Endothelial cell of umbilical vein (primary cell): Measurements from ENCODE around the gene RAP1GAP2. TPM values are rescaled to one million over a fixed set of nuclear protein-coding genes. Genes with fewer than 3 reads are reported as not detected.

ENCODE experiments used
- BruUV-seq: library from RNA; stranded (reverse); fragments of 400-500 nt; replicated peaks from 2 replicates; lab custom pipeline; 2021; lab: Mats Ljungman, UMichigan
- CTCF ChIA-PET: fragments of 300-600, 350-600 bp; sonication (Branson Sonifier 250); formaldehyde crosslinking; loops from one replicate; lab custom pipeline; 2021; ENCODE audit warnings: antibody characterized with exemption, inconsistent platforms; lab: Charles Lee
- POLR2A ChIA-PET: fragments of 300-600, 350-600 bp; sonication (Branson Sonifier 250); formaldehyde crosslinking; loops from one replicate; lab custom pipeline; 2021; ENCODE audit warnings: antibody characterized with exemption, inconsistent platforms; lab: Charles Lee
- DNase-seq: peaks from one replicate; pipeline ENCODE4 v3.0.0-alpha.2; 2011; ENCODE audit warnings: low read depth, low spot score
- FAIRE-seq: peaks from 2 replicates; lab custom pipeline; 2011; peaks lifted over from hg19 to GRCh38; lab: Jason Lieb, UNC
- H2AFZ ChIP-seq: 2 replicates; pipeline ENCODE4 v1.6.0; 2012; ENCODE audit warnings: low read depth, low read length, control low read depth, inconsistent platforms
- H3K27ac ChIP-seq: 2 replicates; pipeline ENCODE4 v1.5.1; 2011; ENCODE audit warnings: low read depth, mild to moderate bottlenecking, control low read depth, low read length, moderate library complexity; ENCODE audit not compliant: insufficient read depth
- H3K27me3 ChIP-seq, 2 experiments: 2 replicates each; pipeline versions ENCODE4 v1.6.0 to v1.6.1; 2011; ENCODE audit warnings: low read length in 2 of 2, mixed read lengths in 1 of 2; ENCODE audit not compliant: control insufficient read depth in 2 of 2, insufficient read depth in 2 of 2
- H3K36me3 ChIP-seq, 2 experiments: 2 replicates in 1 of 2; 3 replicates in 1 of 2; pipeline ENCODE4 v1.5.1; 2011; ENCODE audit warnings: low read length in 2 of 2, mild to moderate bottlenecking in 1 of 2, moderate library complexity in 1 of 2; ENCODE audit not compliant: control insufficient read depth in 2 of 2, insufficient read depth in 2 of 2; ENCODE audit errors: extremely low read depth in 1 of 2
- H3K4me1 ChIP-seq: 3 replicates; pipeline ENCODE4 v1.5.1; 2011; ENCODE audit warnings: mild to moderate bottlenecking, low read length; ENCODE audit not compliant: control insufficient read depth, insufficient read depth; ENCODE audit errors: extremely low read depth
- H3K4me2 ChIP-seq: 2 replicates; pipeline ENCODE4 v1.6.1; 2011; ENCODE audit warnings: low read length, control low read depth, mixed read lengths; ENCODE audit not compliant: insufficient read depth
- H3K4me3 ChIP-seq, 3 experiments: fragments of 200-600 bp in 1 of 3; sonication (generic), shearing (Covaris generic) in 1 of 3; replicated peaks in 1 of 3; 2 replicates each; pipeline ENCODE4 v1.5.1; 2011 to 2016; ENCODE audit warnings: control low read depth in 3 of 3, low read length in 3 of 3, mild to moderate bottlenecking in 2 of 3, inconsistent platforms in 1 of 3, low read depth in 1 of 3, moderate library complexity in 1 of 3; ENCODE audit not compliant: insufficient read depth in 1 of 3
- H3K79me2 ChIP-seq: 2 replicates; pipeline ENCODE4 v1.6.0; 2012; ENCODE audit warnings: low read length, inconsistent platforms; ENCODE audit not compliant: control insufficient read depth, insufficient read depth
- H3K9ac ChIP-seq: replicated peaks from 2 replicates; pipeline ENCODE3; 2011; ENCODE audit warnings: low read length, control low read depth; ENCODE audit not compliant: insufficient read depth; ENCODE audit errors: extremely low read depth
- H3K9me1 ChIP-seq: replicated peaks from 3 replicates; pipeline ENCODE4 v1.6.0; 2011; ENCODE audit warnings: mild to moderate bottlenecking, low read length; ENCODE audit not compliant: control insufficient read depth, insufficient read depth; ENCODE audit errors: extremely low read depth
- H3K9me3 ChIP-seq: replicated peaks from 2 replicates; pipeline ENCODE4 v1.5.1; 2012; ENCODE audit warnings: low read length, inconsistent platforms; ENCODE audit not compliant: control insufficient read depth, insufficient read depth
- H4K20me1 ChIP-seq: replicated peaks from 2 replicates; pipeline ENCODE3; 2011; ENCODE audit warnings: mild to moderate bottlenecking, low read length; ENCODE audit not compliant: control insufficient read depth, insufficient read depth; ENCODE audit errors: extremely low read depth
- CTCF ChIP-seq, 2 donors: IDR thresholded peaks; 1 replicate in 1 of 2; 2 replicates in 1 of 2; pipeline ENCODE4 v1.5.1; 2011; ENCODE audit warnings: low read length in 2 of 2, mild to moderate bottlenecking in 2 of 2, moderate library complexity in 2 of 2, control low read depth in 1 of 2, inconsistent platforms in 1 of 2, low read depth in 1 of 2; ENCODE audit not compliant: insufficient read depth in 1 of 2; ENCODE audit errors: extremely low read depth in 1 of 2
- EZH2 ChIP-seq: IDR thresholded peaks from 2 replicates; pipeline ENCODE4 v1.6.1; 2012; ENCODE audit warnings: borderline replicate concordance, low read depth, mild to moderate bottlenecking, moderate library complexity, low read length, inconsistent platforms; ENCODE audit not compliant: severe bottlenecking
- FOS ChIP-seq: IDR thresholded peaks from 2 replicates; pipeline ENCODE4 v1.6.1; 2011; ENCODE audit warnings: mild to moderate bottlenecking, low read length, moderate library complexity, borderline replicate concordance; ENCODE audit not compliant: insufficient read depth
- GATA2 ChIP-seq: IDR thresholded peaks from 2 replicates; pipeline ENCODE4 v1.7.0; 2011; ENCODE audit warnings: low read depth, mild to moderate bottlenecking, moderate library complexity, mixed read lengths, low read length; ENCODE audit not compliant: insufficient read length, insufficient read depth
- JUN ChIP-seq: IDR thresholded peaks from 2 replicates; pipeline ENCODE4 v1.6.1; 2011; ENCODE audit warnings: borderline replicate concordance, low read depth; ENCODE audit not compliant: insufficient read length, insufficient read depth
- MAX ChIP-seq: IDR thresholded peaks from 2 replicates; pipeline ENCODE4 v1.6.1; 2011; ENCODE audit not compliant: insufficient read depth, insufficient read length
- MYC ChIP-seq: IDR thresholded peaks from one replicate; pipeline ENCODE4 v1.6.1; 2011; ENCODE audit warnings: mild to moderate bottlenecking, low read depth, low read length
- POLR2A ChIP-seq: IDR thresholded peaks from 2 replicates; pipeline ENCODE4 v1.6.1; 2012; ENCODE audit warnings: low read depth, mild to moderate bottlenecking, control low read depth, low read length
- POLR2AphosphoS5 ChIP-seq: IDR thresholded peaks from 2 replicates; pipeline ENCODE4 v1.6.1; 2012; ENCODE audit warnings: low read depth, mild to moderate bottlenecking, control low read depth, low read length, moderate library complexity; ENCODE audit not compliant: insufficient read depth
- dilution Hi-C: fragments of 300-500 bp; cut with MboI; formaldehyde crosslinking; loops from one replicate; pipeline ENCODE4 v1.15.0; 2019; ENCODE audit warnings: low sequenced_read_pairs; ENCODE audit not compliant: extremely low pct_ligation_motif_present
- intact Hi-C: fragments of 100-400 bp; cut with micrococcal nuclease; formaldehyde crosslinking; loops from one replicate; pipeline ENCODE4 v1.10.0; 2022
- polyA plus RNA-seq, 4 experiments: library from polyadenylated mRNA; depleted of rRNA in 3 of 4; stranded (reverse) in 3 of 4; unstranded in 1 of 4; fragments of >200 nt; gene quantifications; 2 replicates each; pipeline versions ENCODE4 v1.2.1 to v1.2.3, GENCODE V29; 2011 to 2012; ENCODE audit warnings: missing spikeins in 1 of 4
- total RNA-seq: library from RNA; stranded (reverse); gene quantifications from 2 replicates; pipeline ENCODE4 v1.2.3, GENCODE V29; 2021

Gene RAP1GAP2
- total and polyA plus RNA-seq, 2 donors (not counting 3 experiments of a cell fraction or from before 2014, with no cell fraction given), result 1.4 to 3.6 TPM

GRCh38 chr17:2878751-2879254 is 82.6 kb downstream of the RAP1GAP2 start:
- Histone ChIP-seq H3K27me3 (no peaks in the 10 kb centered on the region), H3K9me1 (no peaks in the 10 kb centered on the region), H3K36me3 (no peaks in the 10 kb centered on the region), H3K27ac (no peak overlapping the region), H3K9me3 (no peaks in the 10 kb centered on the region), H4K20me1 (no peaks in the 10 kb centered on the region), H3K4me3 (no peak overlapping the region), H3K79me2 (no peaks in the 10 kb centered on the region), H3K9ac (no peak overlapping the region), H2AFZ (no peak overlapping the region), H3K4me1 (no peaks in the 10 kb centered on the region), H3K4me2 (no peak overlapping the region)
- FAIRE-seq (no peak), DNase-seq (no peak)
- TF ChIP-seq POLR2A (no peak), CTCF (IDR thresholded peaks at IDR 0.05; ENCODE audit: extremely low read depth in 1 of 2, insufficient read depth in 1 of 2, low read depth in 1 of 2, low read length in 2 of 2) (no peak), GATA2 (no peak), EZH2 (no peak), POLR2AphosphoS5 (no peak)
- intact Hi-C loops (no loop called here), dilution Hi-C loops (no loop called here)
- no TSS peak for BruUV-seq
- CTCF ChIA-PET, result no interaction called here
- POLR2A ChIA-PET, result no interaction called here

- Histone ChIP-seq H3K4me2 (no peak overlapping the region), H3K4me3 (no peak overlapping the region), H3K4me1 (no peaks in the 10 kb centered on the region), H3K27me3 (no peaks in the 10 kb centered on the region), H3K27ac (no peak overlapping the region), H3K9ac (no peak overlapping the region), H3K9me3 (no peaks in the 10 kb centered on the region), H3K9me1 (no peaks in the 10 kb centered on the region), H3K79me2 (no peaks in the 10 kb centered on the region), H3K36me3 (no peaks in the 10 kb centered on the region), H4K20me1 (no peaks in the 10 kb centered on the region), H2AFZ (no peak overlapping the region)
- CTCF ChIA-PET, result no interaction called here
- no peak for TF ChIP-seq JUN
- no peak for TF ChIP-seq CTCF (IDR thresholded peaks at IDR 0.05; ENCODE audit: extremely low read depth in 1 of 2, insufficient read depth in 1 of 2, low read depth in 1 of 2, low read length in 2 of 2)
- no peak for TF ChIP-seq POLR2A
- TF ChIP-seq FOS, result no peak
- no peak for TF ChIP-seq MAX
- no peak for TF ChIP-seq MYC
- no peak for TF ChIP-seq EZH2
- no peak for TF ChIP-seq POLR2AphosphoS5
- TF ChIP-seq GATA2, result no peak
- intact Hi-C loops, result no loop called here
- FAIRE-seq, result no peak
- dilution Hi-C loops, result no loop called here
- DNase-seq, result no peak
- POLR2A ChIA-PET, result no interaction called here
- no TSS peak for BruUV-seq
These were observed 83.8 kb downstream of the RAP1GAP2 start for GRCh38 chr17:2880050-2880449.
